Adrenal gland (tissue), 12 donors: Measurements from ENCODE around the gene SMG9. TPM values are rescaled to one million over a fixed set of nuclear protein-coding genes. Genes with fewer than 3 reads are reported as not detected.

Source experiments
- DNase-seq, 7 donors: peaks; one replicate each; pipeline ENCODE4 v3.0.0-alpha.2; 2019 to 2020
- H3K27ac ChIP-seq, 5 donors: fragments of 200-600 bp; sonication (generic) in 4 of 5; 1 replicate in 3 of 5; 2 replicates in 2 of 5; pipeline versions ENCODE4 v1.5.1 to v1.8.0; 2016 to 2020; ENCODE audit warnings: mild to moderate bottlenecking in 1 of 5
- H3K27me3 ChIP-seq: fragments of 200-600 bp; 2 replicates; pipeline ENCODE4 v1.8.0; 2021
- H3K36me3 ChIP-seq, 2 donors: fragments of 200-600 bp; replicated peaks in 1 of 2; 1 replicate in 1 of 2; 2 replicates in 1 of 2; pipeline versions ENCODE4 v1.5.1 to v1.8.0; 2018 to 2022
- H3K4me1 ChIP-seq, 2 donors: fragments of 200-600 bp; replicated peaks in 1 of 2; 1 replicate in 1 of 2; 2 replicates in 1 of 2; pipeline versions ENCODE4 v1.5.1 to v1.8.0; 2018 to 2021
- H3K4me3 ChIP-seq, 4 donors: fragments of 200-600 bp; sonication (generic) in 3 of 4; one replicate each; pipeline ENCODE4 v1.5.1; 2016 to 2018
- H3K9me3 ChIP-seq, 3 donors: fragments of 200-600 bp; sonication (generic) in 1 of 3; replicated peaks in 1 of 3; 1 replicate in 2 of 3; 2 replicates in 1 of 3; pipeline versions ENCODE4 v1.5.1 to v1.8.0; 2016 to 2021
- POLR2A ChIP-seq, 2 donors: fragments of 450-650 bp; IDR thresholded peaks; one replicate each; pipeline ENCODE4 v1.6.1; 2017; ENCODE audit warnings: antibody characterized with exemption in 2 of 2, mild to moderate bottlenecking in 2 of 2, moderate library complexity in 1 of 2
- WGBS, 4 donors: extraction: QIAGEN DNeasy Blood & Tissue Kit in 2 of 4; methylation state at CpG; one replicate each; pipeline versions ENCODE4 v1.1.5 to v1.1.7; 2013 to 2017; 5-methylcytosine and 5-hydroxymethylcytosine counted together
- intact Hi-C, 2 donors: fragments of 100-400 bp; cut with DNase I; formaldehyde crosslinking; loops; one replicate each; pipeline versions ENCODE4 v1.14.1 to v1.15.0; 2022 to 2023
- polyA plus RNA-seq, 3 donors: library from polyadenylated mRNA; stranded (reverse); fragments of 200-250 nt in 2 of 3; fragments of 350-450 nt in 1 of 3; fragmentation: Illumina TruSeq in 1 of 3; extraction: RNeasy Lipid Tissue Mini Kit (QIAGEN cat#74804) in 1 of 3; gene quantifications; one replicate each; pipeline ENCODE4 v1.2.3, GENCODE V29; 2013 to 2014
- total RNA-seq, 9 donors: library from RNA; depleted of rRNA in 4 of 9; stranded (reverse); fragments of >200 nt in 4 of 9; fragments of 120-200 nt in 1 of 9; fragmentation: NEBNext Ultra II Directional in 1 of 9; extraction: Animal tissue kit (Norgen Biotek cat#: 25700) in 1 of 9; gene quantifications; one replicate each; pipeline versions ENCODE4 v1.1.0 to v1.2.4, GENCODE V29; 2013 to 2023
- TF ChIP-seq, protein P1 (sequence below), 6 experiments: fragments of 450-650 bp in 4 of 6; fragments of 200-600 bp in 2 of 6; sonication (generic) in 1 of 6; IDR thresholded peaks; 1 replicate in 5 of 6; 2 replicates in 1 of 6; pipeline versions ENCODE4 v1.5.1 to v1.8.0; 2016 to 2021; ENCODE audit warnings: antibody characterized with exemption in 6 of 6, mild to moderate bottlenecking in 2 of 6, moderate library complexity in 1 of 6
- donor health status: healthy with polysubstance abuse.
- donor health status: Bipolar disorder and iron deficiency.
- donor health status: DM: yes; HTN: yes; CAD: no.
- donor health status: DM: no; HTN: no; CAD: no.
- donor health status: DM: no; HTN: no; CAD: no.
- donor health status: DM: yes; HTN: yes; CAD: no.

The SMG9 gene
- total and polyA plus RNA-seq, 12 donors = 19.4 to 63.2 (median 42.8) TPM

DNA sequence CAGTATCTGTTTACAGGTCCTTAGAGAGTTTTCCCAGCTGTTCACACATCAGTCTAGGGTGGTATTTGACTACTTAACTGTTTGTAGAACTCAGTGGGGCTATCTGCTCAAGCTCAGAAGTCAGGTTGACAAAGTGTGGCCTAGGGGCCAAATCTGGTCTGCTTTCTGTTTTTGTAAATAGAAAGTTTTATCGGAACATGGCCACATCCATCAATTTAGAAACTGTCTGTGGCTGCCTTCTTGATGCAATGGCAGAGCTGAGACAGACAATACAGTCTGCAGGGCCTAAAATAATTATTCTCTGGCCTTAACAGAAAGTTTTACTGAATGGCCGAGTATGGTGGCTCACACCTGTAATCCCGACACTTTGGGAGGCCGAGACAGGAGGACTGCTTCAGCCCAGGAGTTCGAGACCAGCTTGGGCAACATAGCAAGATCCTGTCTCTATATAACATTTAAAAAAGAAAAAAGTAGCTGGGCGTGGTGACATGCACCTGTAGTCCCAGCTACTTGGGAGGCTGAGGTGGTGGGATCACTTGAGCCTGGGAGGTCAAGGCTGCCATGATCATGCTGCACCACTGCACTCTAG, 2.4 kb downstream of the SMG9 start:
- DNase-seq = no peak
- H3K4me1 ChIP-seq = peaks cover 27 to 33% of the 10 kb centered on the region in 2 donors
- peak overlapping the region in 2 of 5 donors; percentile 91 to 99 for H3K27ac ChIP-seq
- no peaks in the 10 kb centered on the region for H3K27me3 ChIP-seq
- 88 to 96% (median 94%) methylated on average over 6 of the region's 6 CpGs for WGBS, 4 donors
- H3K9me3 ChIP-seq = no peaks in the 10 kb centered on the region
- H3K4me3 ChIP-seq = no peak overlapping the region
- intact Hi-C loops = no loop called here
- H3K36me3 ChIP-seq = peaks cover 0 to 37% of the 10 kb centered on the region in 2 donors
- TF ChIP-seq, protein P1, sequence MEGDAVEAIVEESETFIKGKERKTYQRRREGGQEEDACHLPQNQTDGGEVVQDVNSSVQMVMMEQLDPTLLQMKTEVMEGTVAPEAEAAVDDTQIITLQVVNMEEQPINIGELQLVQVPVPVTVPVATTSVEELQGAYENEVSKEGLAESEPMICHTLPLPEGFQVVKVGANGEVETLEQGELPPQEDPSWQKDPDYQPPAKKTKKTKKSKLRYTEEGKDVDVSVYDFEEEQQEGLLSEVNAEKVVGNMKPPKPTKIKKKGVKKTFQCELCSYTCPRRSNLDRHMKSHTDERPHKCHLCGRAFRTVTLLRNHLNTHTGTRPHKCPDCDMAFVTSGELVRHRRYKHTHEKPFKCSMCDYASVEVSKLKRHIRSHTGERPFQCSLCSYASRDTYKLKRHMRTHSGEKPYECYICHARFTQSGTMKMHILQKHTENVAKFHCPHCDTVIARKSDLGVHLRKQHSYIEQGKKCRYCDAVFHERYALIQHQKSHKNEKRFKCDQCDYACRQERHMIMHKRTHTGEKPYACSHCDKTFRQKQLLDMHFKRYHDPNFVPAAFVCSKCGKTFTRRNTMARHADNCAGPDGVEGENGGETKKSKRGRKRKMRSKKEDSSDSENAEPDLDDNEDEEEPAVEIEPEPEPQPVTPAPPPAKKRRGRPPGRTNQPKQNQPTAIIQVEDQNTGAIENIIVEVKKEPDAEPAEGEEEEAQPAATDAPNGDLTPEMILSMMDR (IDR thresholded peaks at IDR 0.05) = no peak
- no peak for TF ChIP-seq POLR2A (IDR thresholded peaks at IDR 0.05)

DNA sequence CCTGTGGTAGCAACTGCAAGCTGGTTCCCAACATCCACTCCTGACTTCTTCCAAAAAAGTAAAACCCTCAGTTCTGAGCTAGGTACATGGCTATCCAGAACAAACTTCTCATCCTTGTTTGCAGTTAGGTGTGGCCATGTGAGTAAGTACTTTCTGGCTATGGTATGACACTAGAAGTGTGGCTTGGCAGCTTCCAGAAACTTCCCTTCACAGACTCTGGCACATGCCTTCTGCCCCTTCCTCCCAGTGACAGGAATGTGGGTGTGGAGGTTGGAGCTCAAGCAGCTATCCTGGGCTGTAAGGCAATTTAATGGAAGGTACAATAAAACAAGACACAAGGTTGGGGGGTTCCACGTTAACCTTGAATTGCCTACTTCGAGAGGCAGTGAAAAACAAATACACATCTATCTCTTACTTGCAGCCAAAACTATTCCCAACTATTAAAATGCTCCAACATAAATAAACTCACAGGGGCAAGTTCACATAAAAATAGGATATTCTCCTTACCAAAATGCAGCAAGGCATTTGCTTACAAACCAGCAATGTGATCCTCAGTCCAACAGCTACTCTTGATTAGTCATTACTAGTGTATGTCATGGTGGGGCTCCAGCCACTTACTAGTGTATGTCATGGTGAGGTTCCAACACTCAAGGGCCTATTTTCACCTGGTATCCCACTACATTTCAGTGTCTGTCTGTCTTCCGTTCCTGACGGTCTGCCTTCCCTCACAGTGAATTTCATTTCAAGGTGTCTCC, 3.1 kb downstream of the SMG9 start:
- no peak overlapping the region for H3K4me3 ChIP-seq
- 87 to 94% (median 91%) methylated on average over 4 of the region's 4 CpGs for WGBS, 4 donors
- TF ChIP-seq, protein P1 (IDR thresholded peaks at IDR 0.05) = no peak
- TF ChIP-seq POLR2A (IDR thresholded peaks at IDR 0.05) = no peak
- H3K36me3 ChIP-seq = peaks cover 0 to 44% of the 10 kb centered on the region in 2 donors
- no peak overlapping the region for H3K27ac ChIP-seq
- no peaks in the 10 kb centered on the region for H3K27me3 ChIP-seq
- intact Hi-C loops = no loop called here
- no peaks in the 10 kb centered on the region for H3K9me3 ChIP-seq
- peaks cover 27 to 33% of the 10 kb centered on the region in 2 donors for H3K4me1 ChIP-seq
- no peak for DNase-seq

DNA sequence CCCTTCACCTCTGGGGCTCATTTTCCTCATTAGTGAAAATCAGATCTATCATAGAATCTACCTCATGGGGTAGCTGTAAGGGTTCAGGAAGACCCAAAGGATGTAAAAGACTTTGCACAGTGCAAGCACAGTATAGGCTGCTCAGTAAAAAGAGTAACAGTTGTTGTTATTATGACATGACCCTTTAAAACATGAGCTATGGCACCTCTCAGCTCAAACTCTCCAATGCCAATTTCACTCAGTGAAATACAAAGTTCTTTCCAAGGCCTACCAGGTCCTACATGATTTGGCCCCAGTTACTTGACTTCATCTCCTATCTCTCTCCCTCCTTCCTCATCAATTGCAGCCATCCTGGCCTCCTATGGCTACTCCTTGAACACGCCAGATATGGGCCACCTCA, 4.9 kb downstream of the SMG9 start:
- H3K4me1 ChIP-seq = peaks cover 20 to 25% of the 10 kb centered on the region in 2 donors
- intact Hi-C loops = loop anchor here in 1 of 2 donors (5.0 kb wide), 1 partner anchor 32 kb away; the partner anchor contains the start of gene KCNN4

DNA sequence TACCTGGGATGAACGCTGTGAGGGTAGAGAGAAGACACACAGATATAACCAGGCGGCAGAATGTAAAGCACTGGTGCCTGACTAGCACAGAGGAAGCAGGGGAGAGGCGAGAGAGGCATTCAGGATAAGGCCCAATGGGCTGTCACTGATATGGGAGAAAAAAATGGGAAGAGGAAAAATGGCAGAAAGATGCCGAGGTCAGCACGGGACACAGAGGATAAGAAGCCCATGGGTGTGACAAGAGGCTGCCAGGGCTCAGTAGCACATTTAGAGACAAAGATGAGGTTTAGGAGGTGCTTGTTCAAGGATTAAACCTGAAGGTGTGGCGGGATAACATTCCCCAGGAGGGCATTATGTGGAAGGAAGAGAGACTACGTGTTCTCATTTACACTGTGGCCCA, 5.6 kb downstream of the SMG9 start:
- Histone ChIP-seq H3K27me3 (no peaks in the 10 kb centered on the region), H3K4me3 (no peak overlapping the region), H3K9me3 (no peaks in the 10 kb centered on the region), H3K36me3 (peaks cover 0 to 66% of the 10 kb centered on the region in 2 donors), H3K27ac (no peak overlapping the region), H3K4me1 (peaks cover 20 to 25% of the 10 kb centered on the region in 2 donors)
- no peak for DNase-seq
- intact Hi-C loops = loop anchor here in 1 of 2 donors (5.0 kb wide), 1 partner anchor 33 kb away; the partner anchor contains the start of gene KCNN4
- WGBS, 4 donors = 88 to 94% (median 90%) methylated on average over 7 of the region's 7 CpGs
- no peak for TF ChIP-seq POLR2A (IDR thresholded peaks at IDR 0.05)
- TF ChIP-seq, protein P1 (IDR thresholded peaks at IDR 0.05) = no peak

More for the DNA sequence above, 4.9 kb downstream of the SMG9 start:
- no peak overlapping the region for H3K4me3 ChIP-seq
- no peak for DNase-seq
- 87 to 100% (median 92%) methylated on average over 1 of the region's 1 CpG for whole genome bisulfite sequencing, 4 donors
- peaks cover 0 to 59% of the 10 kb centered on the region in 2 donors for H3K36me3 ChIP-seq
- no peaks in the 10 kb centered on the region for H3K9me3 ChIP-seq
- no peaks in the 10 kb centered on the region for H3K27me3 ChIP-seq
- TF ChIP-seq, protein P1 (IDR thresholded peaks at IDR 0.05) = no peak
- no peak for TF ChIP-seq POLR2A (IDR thresholded peaks at IDR 0.05)
- no peak overlapping the region for H3K27ac ChIP-seq
